Measurements from ENCODE around the gene NINJ2.
A peak's percentile ranks its signal among the peaks of the same experiment; 100 is the strongest.

The NINJ2 gene

DNA sequence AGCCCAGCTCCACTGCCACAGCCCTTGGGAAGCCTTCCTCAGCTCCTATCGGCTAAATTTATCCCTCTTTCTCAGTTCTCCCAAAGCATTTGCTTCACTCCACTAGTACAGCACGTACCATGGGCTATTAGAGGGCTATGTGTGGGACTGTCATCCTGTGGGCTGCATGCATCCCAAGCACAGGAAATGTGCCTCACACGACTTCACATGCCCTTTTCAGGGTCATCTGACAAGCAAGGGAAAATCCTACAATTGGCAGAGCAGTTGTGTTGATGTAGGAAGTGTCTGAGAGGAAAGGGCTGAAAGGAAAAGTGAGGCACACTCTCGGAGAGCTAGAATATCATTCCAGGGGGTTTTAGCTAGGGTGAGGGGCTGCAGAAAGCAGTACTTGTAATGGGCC, 47.6 kb downstream of the NINJ2 start:
- Histone ChIP-seq H3K9ac (ENCODE audit: low read depth, low read length, poor library complexity, severe bottlenecking) (peak overlapping the region; percentile 50), H3K4me1 (ENCODE audit: insufficient read depth, low read length, poor library complexity, severe bottlenecking) (peaks cover 83% of the 10 kb centered on the region)

GRCh38 chr12:614411-614970, 48.8 kb downstream of the NINJ2 start:
- Histone ChIP-seq H4K20me1 (ENCODE audit: insufficient read depth, low read length, poor library complexity, severe bottlenecking) (no peaks in the 10 kb centered on the region), H3K9me3 (ENCODE audit: insufficient read depth, low read depth, low read length) (no peaks in the 10 kb centered on the region), H3K4me2 (ENCODE audit: low read depth, low read length, poor library complexity, severe bottlenecking) (peak overlapping the region; percentile 30), H2AFZ (ENCODE audit: low read length) (peak overlapping the region; percentile 62), H3K27me3 (ENCODE audit: insufficient read depth, low read length, poor library complexity, severe bottlenecking) (no peaks in the 10 kb centered on the region), H3K9me2 (replicated peaks; ENCODE audit: low read depth, low read length) (no peaks in the 10 kb centered on the region), H3K9ac (ENCODE audit: low read depth, low read length, poor library complexity, severe bottlenecking) (peak overlapping the region; percentile 51), H3K79me2 (ENCODE audit: insufficient read depth, low read length) (no peaks in the 10 kb centered on the region), H3K36me3 (ENCODE audit: insufficient read depth, low read length) (no peaks in the 10 kb centered on the region), H3K4me3 (ENCODE audit: low read length, poor library complexity, severe bottlenecking) (no peak overlapping the region), H3F3A (ENCODE audit: low read depth) (peaks cover 5% of the 10 kb centered on the region; the same call in 1 of the 2 replicates), H3K4me1 (ENCODE audit: insufficient read depth, low read length, poor library complexity, severe bottlenecking) (peaks cover 85% of the 10 kb centered on the region)
- TF ChIP-seq CTCF (conservative IDR thresholded peaks at IDR 0.05; ENCODE audit: low read length) (peak; percentile 75), EZH2phosphoT487 (IDR thresholded peaks at IDR 0.05; ENCODE audit: borderline replicate concordance) (no peak)

More for the DNA sequence above, 47.6 kb downstream of the NINJ2 start:
- Histone ChIP-seq H4K20me1 (ENCODE audit: insufficient read depth, low read length, poor library complexity, severe bottlenecking) (no peaks in the 10 kb centered on the region), H3K36me3 (ENCODE audit: insufficient read depth, low read length) (no peaks in the 10 kb centered on the region), H3K4me2 (ENCODE audit: low read depth, low read length, poor library complexity, severe bottlenecking) (peak overlapping the region; percentile 8), H3F3A (ENCODE audit: low read depth) (peaks cover 5% of the 10 kb centered on the region; the same call in 1 of the 2 replicates), H3K4me3 (ENCODE audit: low read length, poor library complexity, severe bottlenecking) (no peak overlapping the region), H3K27me3 (ENCODE audit: insufficient read depth, low read length, poor library complexity, severe bottlenecking) (no peaks in the 10 kb centered on the region), H3K79me2 (ENCODE audit: insufficient read depth, low read length) (no peaks in the 10 kb centered on the region), H2AFZ (ENCODE audit: low read length) (no peak overlapping the region), H3K9me2 (replicated peaks; ENCODE audit: low read depth, low read length) (no peaks in the 10 kb centered on the region), H3K9me3 (ENCODE audit: insufficient read depth, low read depth, low read length) (no peaks in the 10 kb centered on the region)
- TF ChIP-seq CTCF (conservative IDR thresholded peaks at IDR 0.05; ENCODE audit: low read length), result no peak
- no peak for TF ChIP-seq EZH2phosphoT487 (IDR thresholded peaks at IDR 0.05; ENCODE audit: borderline replicate concordance)

GRCh38 chr12:613996-614395, 49.2 kb downstream of the NINJ2 start:
- Histone ChIP-seq H3K4me1 (ENCODE audit: insufficient read depth, low read length, poor library complexity, severe bottlenecking) (peaks cover 83% of the 10 kb centered on the region), H3K9me3 (ENCODE audit: insufficient read depth, low read depth, low read length) (no peaks in the 10 kb centered on the region), H3K36me3 (ENCODE audit: insufficient read depth, low read length) (no peaks in the 10 kb centered on the region), H3K4me3 (ENCODE audit: low read length, poor library complexity, severe bottlenecking) (no peak overlapping the region), H4K20me1 (ENCODE audit: insufficient read depth, low read length, poor library complexity, severe bottlenecking) (no peaks in the 10 kb centered on the region), H3F3A (ENCODE audit: low read depth) (peaks cover 5% of the 10 kb centered on the region; the same call in 1 of the 2 replicates), H2AFZ (ENCODE audit: low read length) (no peak overlapping the region), H3K9me2 (replicated peaks; ENCODE audit: low read depth, low read length) (no peaks in the 10 kb centered on the region), H3K9ac (ENCODE audit: low read depth, low read length, poor library complexity, severe bottlenecking) (peak overlapping the region; percentile 51), H3K27me3 (ENCODE audit: insufficient read depth, low read length, poor library complexity, severe bottlenecking) (no peaks in the 10 kb centered on the region), H3K4me2 (ENCODE audit: low read depth, low read length, poor library complexity, severe bottlenecking) (no peak overlapping the region), H3K79me2 (ENCODE audit: insufficient read depth, low read length) (peaks cover 4% of the 10 kb centered on the region; the same call in 1 of the 2 replicates)
- TF ChIP-seq CTCF (conservative IDR thresholded peaks at IDR 0.05; ENCODE audit: low read length), result no peak
- no peak for TF ChIP-seq EZH2phosphoT487 (IDR thresholded peaks at IDR 0.05; ENCODE audit: borderline replicate concordance)
